Subcutaneous abdominal adipose tissue (tissue), 5 donors: ENCODE measurements around the gene SLC38A5.

Experiments used
- H3K27ac ChIP-seq: one replicate; pipeline ENCODE4 v1.7.0; 2013; ENCODE audit warnings: low read depth, mild to moderate bottlenecking, inconsistent platforms, low read length, moderate library complexity
- H3K27me3 ChIP-seq, 5 donors: one replicate each; pipeline ENCODE4 v1.7.0; 2013; ENCODE audit warnings: low read length in 5 of 5, inconsistent platforms in 1 of 5; ENCODE audit not compliant: control insufficient read depth in 5 of 5, insufficient read depth in 4 of 5
- H3K36me3 ChIP-seq, 5 donors: one replicate each; pipeline ENCODE4 v1.7.0; 2013; ENCODE audit warnings: low read length in 5 of 5; ENCODE audit not compliant: control insufficient read depth in 5 of 5, insufficient read depth in 5 of 5
- H3K4me1 ChIP-seq, 5 donors: one replicate each; pipeline ENCODE4 v1.7.0; 2013; ENCODE audit warnings: low read length in 5 of 5, mild to moderate bottlenecking in 3 of 5, moderate library complexity in 1 of 5; ENCODE audit not compliant: control insufficient read depth in 5 of 5, insufficient read depth in 5 of 5
- H3K4me3 ChIP-seq, 5 donors: one replicate each; pipeline ENCODE4 v1.7.0; 2013; ENCODE audit warnings: low read length in 5 of 5, low read depth in 1 of 5
- H3K9ac ChIP-seq, 5 donors: one replicate each; pipeline ENCODE4 v1.7.0; 2013; ENCODE audit warnings: low read length in 5 of 5, mild to moderate bottlenecking in 4 of 5, moderate library complexity in 3 of 5
- H3K9me3 ChIP-seq, 5 donors: one replicate each; pipeline ENCODE4 v1.7.0; 2013; ENCODE audit warnings: low read length in 5 of 5; ENCODE audit not compliant: control insufficient read depth in 5 of 5
- donor health status: healthy.
- donor health status: healthy.
- donor health status: healthy.
- donor health status: healthy.
- donor health status: healthy.

SLC38A5 gene

DNA sequence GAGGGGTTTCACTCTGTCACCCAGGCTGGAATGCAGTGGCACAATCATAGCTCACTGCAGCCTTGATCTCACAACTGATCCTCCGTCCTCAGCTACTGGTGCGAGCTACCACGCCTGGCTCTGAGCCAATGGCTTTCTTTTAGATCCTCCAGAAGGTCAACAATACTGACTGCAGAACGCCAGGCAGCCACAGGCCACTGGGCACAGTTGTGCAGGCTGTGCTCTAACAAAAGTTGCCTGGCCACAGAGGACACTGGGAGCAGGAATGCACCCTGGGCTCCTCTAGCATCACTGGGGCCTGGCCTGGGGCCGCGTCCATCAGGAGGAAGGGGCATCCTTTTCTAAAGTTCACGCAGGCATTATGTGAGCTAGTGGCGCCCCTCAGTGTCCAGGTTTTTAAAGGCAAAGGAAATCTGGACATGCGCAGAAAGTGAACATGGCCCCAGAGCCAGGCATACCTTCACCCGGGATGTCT lies 23.9 kb upstream of the SLC38A5 start:
- peaks cover 0 to 3% (median 0%) of the 10 kb centered on the region in 5 donors for H3K4me1 ChIP-seq
- no peak overlapping the region for H3K27ac ChIP-seq
- H3K4me3 ChIP-seq = no peak overlapping the region
- peaks cover 0 to 19% (median 10%) of the 10 kb centered on the region in 5 donors for H3K27me3 ChIP-seq
- H3K9ac ChIP-seq = no peak overlapping the region
- peaks cover 0 to 11% (median 7%) of the 10 kb centered on the region in 5 donors for H3K9me3 ChIP-seq
- H3K36me3 ChIP-seq = no peaks in the 10 kb centered on the region

DNA sequence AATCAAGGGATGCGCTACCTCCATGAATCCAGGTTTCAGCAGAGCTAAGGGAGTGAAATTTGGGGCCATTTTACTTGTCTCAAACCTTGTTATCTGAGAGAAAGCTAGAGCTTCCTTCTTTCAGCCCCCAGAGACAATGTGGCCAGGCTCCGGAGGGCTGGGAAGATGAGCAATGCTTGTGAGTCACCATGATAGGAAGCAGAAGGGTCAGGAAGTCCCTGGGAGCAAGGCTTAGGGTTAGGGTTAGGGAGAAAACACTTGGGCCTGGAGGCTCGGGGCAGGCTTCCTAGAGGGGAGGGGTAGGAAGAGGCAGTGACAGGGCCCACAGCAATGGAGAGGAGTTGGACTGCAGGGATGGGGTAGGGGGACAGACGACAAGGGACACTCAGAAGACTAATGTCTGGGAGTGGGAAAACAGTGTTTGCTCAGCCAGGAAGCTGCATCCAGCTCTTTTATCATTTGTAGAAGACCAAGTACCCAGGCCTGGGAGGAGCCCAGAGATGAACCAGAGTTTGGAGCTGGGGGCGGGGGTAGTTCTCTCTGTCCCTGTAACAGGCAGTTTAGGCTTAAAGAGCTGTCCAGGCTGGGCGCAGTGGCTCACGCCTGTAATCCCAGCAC lies 22.3 kb upstream of the SLC38A5 start:
- no peak overlapping the region for H3K27ac ChIP-seq

DNA sequence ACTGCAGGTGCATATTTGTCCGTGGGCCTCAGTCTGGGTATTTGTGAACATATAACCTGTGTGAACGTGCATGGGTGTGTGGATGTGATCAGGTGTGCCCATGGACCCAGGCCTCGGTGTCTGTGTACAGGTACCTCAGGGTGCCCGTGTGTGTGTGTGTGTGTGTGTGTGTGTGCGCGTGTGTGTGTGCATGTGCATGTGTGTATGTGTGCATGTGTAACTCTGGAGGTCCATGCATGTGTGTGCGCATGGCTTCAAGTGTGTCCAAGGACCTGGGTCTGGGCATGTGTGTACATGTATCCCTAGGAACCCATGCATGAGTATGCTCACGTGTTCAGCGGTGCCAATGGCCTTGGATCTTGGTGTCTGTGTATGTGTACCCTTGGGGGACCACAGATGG lies 21.7 kb upstream of the SLC38A5 start:
- H3K27me3 ChIP-seq = peaks cover 0 to 18% (median 10%) of the 10 kb centered on the region in 5 donors
- no peak overlapping the region for H3K27ac ChIP-seq
- H3K4me1 ChIP-seq = peaks cover 0 to 3% (median 0%) of the 10 kb centered on the region in 5 donors
- H3K9ac ChIP-seq = no peak overlapping the region
- H3K9me3 ChIP-seq = peaks cover 0 to 11% (median 7%) of the 10 kb centered on the region in 5 donors
- H3K36me3 ChIP-seq = peaks cover 0 to 6% (median 0%) of the 10 kb centered on the region in 5 donors
- no peak overlapping the region for H3K4me3 ChIP-seq

More for the DNA sequence above, 22.3 kb upstream of the SLC38A5 start:
- Histone ChIP-seq H3K9ac (no peak overlapping the region), H3K36me3 (peaks cover 0 to 2% (median 0%) of the 10 kb centered on the region in 5 donors), H3K9me3 (peaks cover 0 to 11% (median 7%) of the 10 kb centered on the region in 5 donors), H3K4me1 (peaks cover 0 to 3% (median 0%) of the 10 kb centered on the region in 5 donors), H3K4me3 (no peak overlapping the region), H3K27me3 (peaks cover 0 to 18% (median 10%) of the 10 kb centered on the region in 5 donors)

DNA sequence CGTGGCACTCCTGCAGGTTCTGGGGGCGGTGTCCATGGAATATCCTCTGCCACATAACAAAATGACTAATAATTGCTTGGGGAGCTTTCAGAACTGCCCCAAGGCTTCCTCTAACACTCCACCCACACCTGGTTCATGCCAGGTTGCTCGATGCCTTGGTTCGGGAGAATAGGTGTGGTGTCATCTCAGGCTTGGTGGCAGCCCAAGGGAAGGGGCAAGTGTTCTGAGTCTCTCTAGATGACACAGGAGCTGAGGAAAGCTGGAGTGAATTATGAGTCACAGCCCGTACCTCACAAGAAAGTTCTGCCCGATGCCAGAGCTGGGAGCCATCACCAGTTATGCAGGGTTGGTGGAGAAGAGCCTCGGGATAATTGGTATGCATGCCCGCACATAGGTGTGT lies 20.6 kb upstream of the SLC38A5 start:
- Histone ChIP-seq H3K9me3 (peaks cover 0 to 11% (median 7%) of the 10 kb centered on the region in 5 donors), H3K27ac (no peak overlapping the region), H3K4me3 (no peak overlapping the region), H3K27me3 (peaks cover 0 to 18% (median 10%) of the 10 kb centered on the region in 5 donors), H3K4me1 (peaks cover 0 to 3% (median 0%) of the 10 kb centered on the region in 5 donors), H3K9ac (no peak overlapping the region), H3K36me3 (peaks cover 0 to 6% (median 0%) of the 10 kb centered on the region in 5 donors)

DNA sequence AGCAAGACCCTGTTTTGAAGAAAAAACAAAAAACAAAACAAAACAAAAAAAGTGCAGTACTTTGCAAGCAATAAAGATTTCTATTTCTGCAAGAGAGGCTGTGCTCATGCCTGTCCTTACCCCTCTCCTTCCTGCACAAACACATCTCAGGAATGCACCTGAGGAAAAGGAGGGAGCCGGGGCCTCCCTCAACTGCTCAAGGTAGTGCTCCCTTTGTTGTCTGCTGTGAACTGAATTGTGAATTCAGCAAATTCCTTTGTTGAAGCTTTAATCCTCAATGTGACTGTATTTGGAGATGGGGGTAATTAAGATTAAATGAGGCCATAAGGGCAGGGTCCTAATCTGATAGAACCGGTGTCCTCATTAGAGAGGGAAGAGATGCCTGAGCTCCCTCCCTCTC lies 19.8 kb upstream of the SLC38A5 start:
- Histone ChIP-seq H3K4me1 (peaks cover 0 to 3% (median 0%) of the 10 kb centered on the region in 5 donors), H3K9me3 (peaks cover 0 to 8% (median 7%) of the 10 kb centered on the region in 5 donors), H3K27ac (no peak overlapping the region), H3K27me3 (peaks cover 0 to 16% (median 7%) of the 10 kb centered on the region in 5 donors), H3K36me3 (peaks cover 0 to 6% (median 3%) of the 10 kb centered on the region in 5 donors), H3K9ac (no peak overlapping the region), H3K4me3 (no peak overlapping the region)

DNA sequence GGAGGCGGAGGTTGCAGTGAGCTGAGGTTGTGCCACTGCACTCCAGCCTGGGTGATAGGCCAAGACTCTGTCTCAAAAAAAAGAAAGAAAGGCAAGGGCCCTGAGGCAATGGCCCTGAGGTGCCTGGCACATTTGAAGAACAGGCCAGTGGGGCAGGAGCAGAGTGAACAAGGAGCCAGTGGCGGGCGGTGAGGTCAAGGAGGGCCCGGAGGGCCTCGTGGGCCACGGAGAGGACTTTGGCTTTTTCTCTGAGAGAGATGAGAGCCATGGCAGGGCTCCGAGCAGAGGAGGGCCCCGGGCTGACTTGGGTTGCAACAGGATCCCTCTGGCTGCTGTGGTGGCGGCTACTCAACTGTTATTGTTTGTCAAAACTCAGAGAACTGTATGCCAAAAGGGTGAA lies 19.2 kb upstream of the SLC38A5 start:
- Histone ChIP-seq H3K9ac (no peak overlapping the region), H3K4me1 (peaks cover 0 to 3% (median 0%) of the 10 kb centered on the region in 5 donors), H3K36me3 (peaks cover 0 to 6% (median 5%) of the 10 kb centered on the region in 5 donors), H3K27me3 (peaks cover 0 to 13% (median 7%) of the 10 kb centered on the region in 5 donors), H3K4me3 (no peak overlapping the region), H3K9me3 (peaks cover 0 to 8% (median 7%) of the 10 kb centered on the region in 5 donors), H3K27ac (no peak overlapping the region)

DNA sequence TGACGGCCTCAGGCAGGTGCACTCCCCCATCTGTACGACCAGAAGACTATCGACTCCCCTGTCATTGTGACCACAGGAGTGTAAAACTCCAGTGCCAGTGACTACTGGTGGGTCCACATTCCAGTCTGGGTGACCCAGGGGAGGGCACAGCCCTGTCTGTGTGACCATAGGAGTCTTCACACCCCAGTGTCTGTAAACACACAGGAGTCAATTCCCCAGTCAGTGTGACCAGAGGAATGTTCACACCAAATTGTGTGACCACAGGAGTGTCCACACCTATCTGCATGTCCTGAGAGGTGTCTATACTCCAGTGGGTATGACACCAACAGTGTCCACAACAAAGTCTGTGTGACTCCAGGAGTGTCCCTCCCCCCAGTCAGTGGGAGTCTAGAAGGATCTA lies 18.0 kb upstream of the SLC38A5 start:
- peaks cover 0 to 10% (median 6%) of the 10 kb centered on the region in 5 donors for H3K27me3 ChIP-seq
- no peak overlapping the region for H3K9ac ChIP-seq
- no peaks in the 10 kb centered on the region for H3K4me1 ChIP-seq
- peaks cover 0 to 8% (median 7%) of the 10 kb centered on the region in 5 donors for H3K9me3 ChIP-seq
- H3K4me3 ChIP-seq = no peak overlapping the region
- H3K27ac ChIP-seq = no peak overlapping the region
- H3K36me3 ChIP-seq = peaks cover 0 to 10% (median 10%) of the 10 kb centered on the region in 5 donors

DNA sequence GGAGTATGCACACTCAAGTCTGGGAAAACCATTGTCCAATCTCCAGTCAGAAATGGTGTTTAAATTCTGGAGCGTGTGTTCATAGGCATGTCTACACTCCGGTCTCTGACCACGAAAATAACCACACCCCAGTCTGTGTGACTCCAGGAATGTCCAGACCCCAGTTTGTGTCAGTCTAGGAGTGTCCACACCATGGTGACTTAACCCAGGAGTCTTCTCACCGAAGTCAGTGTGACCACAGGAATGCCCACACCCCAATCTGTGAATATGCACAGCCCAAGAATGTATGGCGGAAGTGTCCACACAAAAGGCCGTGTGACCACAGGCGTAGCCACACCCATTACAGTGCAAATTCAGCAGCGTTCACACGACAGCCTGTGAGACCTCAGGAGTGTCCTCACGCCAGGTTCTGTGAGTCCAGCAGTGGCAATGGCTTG lies 17.3 kb upstream of the SLC38A5 start:
- Histone ChIP-seq H3K9me3 (peaks cover 0 to 8% (median 7%) of the 10 kb centered on the region in 5 donors), H3K4me3 (no peak overlapping the region), H3K4me1 (no peaks in the 10 kb centered on the region), H3K27me3 (peaks cover 0 to 10% (median 6%) of the 10 kb centered on the region in 5 donors), H3K27ac (no peak overlapping the region), H3K9ac (no peak overlapping the region), H3K36me3 (peaks cover 0 to 16% (median 12%) of the 10 kb centered on the region in 5 donors)

DNA sequence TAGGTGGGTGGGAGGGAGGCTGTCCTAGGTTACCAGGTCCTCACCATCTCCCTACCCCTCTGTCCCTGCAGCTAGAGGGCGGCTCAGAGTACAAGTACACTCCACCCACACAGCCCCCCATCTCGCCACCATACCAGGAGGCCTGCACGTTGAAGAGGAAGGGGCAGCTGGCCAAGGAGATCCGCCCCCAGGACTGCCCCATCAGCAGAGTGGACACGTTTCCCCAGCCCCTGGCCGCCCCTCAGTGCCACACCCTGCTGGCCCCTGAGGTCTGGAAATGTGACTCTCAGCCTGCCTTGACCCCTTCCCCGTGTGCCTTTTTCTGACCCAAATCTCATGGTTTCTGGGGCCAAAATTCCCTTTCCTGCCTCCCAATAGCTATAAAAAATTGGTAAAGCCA lies 12.5 kb upstream of the SLC38A5 start:
- Histone ChIP-seq H3K27ac (no peak overlapping the region), H3K4me1 (peaks cover 0 to under 1% (median 0%) of the 10 kb centered on the region in 5 donors), H3K4me3 (no peak overlapping the region), H3K27me3 (peaks cover 0 to 7% (median 4%) of the 10 kb centered on the region in 5 donors), H3K9ac (no peak overlapping the region), H3K9me3 (no peaks in the 10 kb centered on the region), H3K36me3 (peaks cover 0 to 39% (median 31%) of the 10 kb centered on the region in 5 donors)

DNA sequence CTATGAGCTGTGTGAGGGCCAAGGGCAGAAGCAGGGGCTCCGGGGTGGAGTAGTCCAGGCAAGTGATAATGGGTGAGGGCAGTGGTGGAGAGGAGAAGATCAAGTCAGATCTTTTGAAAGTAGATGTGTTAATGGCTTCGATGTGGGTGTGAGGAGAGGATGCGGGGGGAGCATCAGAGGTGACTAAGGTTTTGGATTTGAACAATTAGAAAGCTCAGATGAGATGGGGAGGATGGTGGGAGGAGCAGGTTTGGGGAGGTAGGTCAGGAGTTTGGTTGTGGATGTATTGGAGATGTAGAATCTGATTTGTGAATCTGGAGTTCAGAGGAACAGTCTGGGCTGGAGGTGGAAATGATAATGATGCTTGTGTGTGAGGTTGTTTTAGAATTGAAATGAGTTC lies 10.5 kb upstream of the SLC38A5 start:
- H3K4me3 ChIP-seq = no peak overlapping the region

More for the DNA sequence above, 10.5 kb upstream of the SLC38A5 start:
- Histone ChIP-seq H3K4me1 (peaks cover 0 to 12% (median 10%) of the 10 kb centered on the region in 5 donors), H3K36me3 (peaks cover 0 to 39% (median 25%) of the 10 kb centered on the region in 5 donors), H3K9me3 (peaks cover 0 to 4% (median 0%) of the 10 kb centered on the region in 5 donors), H3K27me3 (peaks cover 0 to 7% (median 4%) of the 10 kb centered on the region in 5 donors), H3K9ac (no peak overlapping the region), H3K27ac (no peak overlapping the region)
